Ascending aorta (tissue), 2 donors: ENCODE measurements around the gene KCND3. TPM values are rescaled to one million over a fixed set of nuclear protein-coding genes. Genes with fewer than 3 reads are reported as not detected.

Source experiments
- DNase-seq, 2 donors: peaks; one replicate each; pipeline ENCODE4 v3.0.0-alpha.2; 2019; ENCODE audit warnings: low spot score in 2 of 2
- H3K27ac ChIP-seq, 2 donors: fragments of 200-600 bp; sonication (generic); one replicate each; pipeline ENCODE4 v1.5.1; 2016 to 2017; ENCODE audit warnings: mild to moderate bottlenecking in 1 of 2
- H3K27me3 ChIP-seq: fragments of 200-600 bp; sonication (generic); one replicate; pipeline ENCODE4 v1.5.1; 2017
- H3K36me3 ChIP-seq, 2 donors: fragments of 200-600 bp; sonication (generic); one replicate each; pipeline ENCODE4 v1.5.1; 2016
- H3K4me1 ChIP-seq, 2 donors: fragments of 200-600 bp; sonication (generic); one replicate each; pipeline ENCODE4 v1.5.1; 2016 to 2017; ENCODE audit warnings: mild to moderate bottlenecking in 1 of 2
- H3K4me3 ChIP-seq, 2 donors: fragments of 200-600 bp; sonication (generic); one replicate each; pipeline ENCODE4 v1.5.1; 2016 to 2017; ENCODE audit warnings: mild to moderate bottlenecking in 1 of 2
- H3K9me3 ChIP-seq, 2 donors: fragments of 200-600 bp; sonication (generic); one replicate each; pipeline ENCODE4 v1.5.1; 2016
- CTCF ChIP-seq, 3 experiments: fragments of 200-600 bp in 2 of 3; fragments of 450-650 bp in 1 of 3; sonication (generic) in 2 of 3; IDR thresholded peaks; one replicate each; pipeline ENCODE4 v1.5.1; 2016 to 2019; ENCODE audit warnings: antibody characterized with exemption in 3 of 3, mild to moderate bottlenecking in 1 of 3, moderate library complexity in 1 of 3
- intact Hi-C: fragments of 100-400 bp; cut with DNase I; formaldehyde crosslinking; loops from one replicate; pipeline ENCODE4 v1.15.1; 2023
- total RNA-seq: library from RNA; depleted of rRNA; stranded (reverse); fragments of >200 nt; gene quantifications from one replicate; pipeline ENCODE4 v1.1.0, GENCODE V29; 2016

Gene KCND3
- total RNA-seq, 1 donor from 2014 or later: 13.3 TPM

GRCh38 chr1:111855260-111855659 lies 134.2 kb downstream of the KCND3 start:
- TF ChIP-seq CTCF (IDR thresholded peaks at IDR 0.05): no peak
- Histone ChIP-seq H3K9me3 (no peaks in the 10 kb centered on the region), H3K36me3 (no peaks in the 10 kb centered on the region), H3K27me3 (no peaks in the 10 kb centered on the region), H3K27ac (no peak overlapping the region), H3K4me1 (no peaks in the 10 kb centered on the region), H3K4me3 (no peak overlapping the region)
- intact Hi-C loops: no loop called here
- DNase-seq: no peak

- TF ChIP-seq CTCF (IDR thresholded peaks at IDR 0.05): no peak
- no peak for DNase-seq
- H3K4me1 ChIP-seq: no peaks in the 10 kb centered on the region
- H3K9me3 ChIP-seq: no peaks in the 10 kb centered on the region
- H3K36me3 ChIP-seq: no peaks in the 10 kb centered on the region
- H3K4me3 ChIP-seq: no peak overlapping the region
- H3K27me3 ChIP-seq: no peaks in the 10 kb centered on the region
- intact Hi-C loops: no loop called here
- no peak overlapping the region for H3K27ac ChIP-seq
Measured at GRCh38 chr1:111852261-111852721, 137.2 kb downstream of the KCND3 start.

- no peak overlapping the region for H3K4me3 ChIP-seq
- intact Hi-C loops: no loop called here
- H3K4me1 ChIP-seq: no peaks in the 10 kb centered on the region
- DNase-seq: no peak
- no peak overlapping the region for H3K27ac ChIP-seq
- H3K27me3 ChIP-seq: no peaks in the 10 kb centered on the region
- H3K9me3 ChIP-seq: no peaks in the 10 kb centered on the region
- H3K36me3 ChIP-seq: no peaks in the 10 kb centered on the region
- TF ChIP-seq CTCF (IDR thresholded peaks at IDR 0.05): no peak
Measured at GRCh38 chr1:111851552-111851951, 137.9 kb downstream of the KCND3 start.

GRCh38 chr1:111850109-111850508 lies 139.4 kb downstream of the KCND3 start:
- H3K36me3 ChIP-seq: no peaks in the 10 kb centered on the region
- no peaks in the 10 kb centered on the region for H3K27me3 ChIP-seq
- TF ChIP-seq CTCF (IDR thresholded peaks at IDR 0.05): no peak
- no peaks in the 10 kb centered on the region for H3K4me1 ChIP-seq
- H3K4me3 ChIP-seq: no peak overlapping the region
- DNase-seq: no peak
- H3K27ac ChIP-seq: no peak overlapping the region
- intact Hi-C loops: no loop called here
- no peaks in the 10 kb centered on the region for H3K9me3 ChIP-seq

- no peak for DNase-seq
- Histone ChIP-seq H3K4me1 (no peaks in the 10 kb centered on the region), H3K4me3 (no peak overlapping the region), H3K27me3 (no peaks in the 10 kb centered on the region), H3K9me3 (no peaks in the 10 kb centered on the region), H3K36me3 (no peaks in the 10 kb centered on the region), H3K27ac (no peak overlapping the region)
- intact Hi-C loops: no loop called here
- TF ChIP-seq CTCF (IDR thresholded peaks at IDR 0.05): no peak
Measured at GRCh38 chr1:111848852-111849545, 140.5 kb downstream of the KCND3 start.
